DLD1 (cell line): ENCODE measurements around the gene HGFAC.

Experiments
- in situ Hi-C: cut with HindIII; loops from 2 replicates; pipeline ENCODE4 v1.10.0; 2017; ENCODE audit warnings: low sequenced_read_pairs

HGFAC gene

GRCh38 chr4:3438847-3439180, 3.0 kb upstream of the HGFAC start:
- in situ Hi-C loops: loop anchor here (25.0 kb wide), 1 partner anchor 302 kb away; no protein-coding TSS in a partner anchor

GRCh38 chr4:3439391-3439790, 2.4 kb upstream of the HGFAC start:
- in situ Hi-C loops: loop anchor here (25.0 kb wide), 1 partner anchor 302 kb away; no protein-coding TSS in a partner anchor

GRCh38 chr4:3440011-3440410, 1.8 kb upstream of the HGFAC start:
- in situ Hi-C loops: loop anchor here (25.0 kb wide), 1 partner anchor 303 kb away; no protein-coding TSS in a partner anchor

GRCh38 chr4:3440979-3441500, 728 bp upstream of the HGFAC start:
- in situ Hi-C loops: loop anchor here (25.0 kb wide), 1 partner anchor 304 kb away; no protein-coding TSS in a partner anchor

GRCh38 chr4:3442460-3442958, 741 bp downstream of the HGFAC start:
- in situ Hi-C loops: loop anchor here (25.0 kb wide), 1 partner anchor 305 kb away; no protein-coding TSS in a partner anchor

GRCh38 chr4:3442959-3443749, 1.4 kb downstream of the HGFAC start:
- in situ Hi-C loops: loop anchor here (25.0 kb wide), 1 partner anchor 306 kb away; no protein-coding TSS in a partner anchor

- in situ Hi-C loops: loop anchor here (25.0 kb wide), 1 partner anchor 307 kb away; no protein-coding TSS in a partner anchor
Measured at GRCh38 chr4:3443750-3444309, 2.1 kb downstream of the HGFAC start.

GRCh38 chr4:3444351-3445110, 2.8 kb downstream of the HGFAC start:
- in situ Hi-C loops: loop anchor here (25.0 kb wide), 1 partner anchor 307 kb away; no protein-coding TSS in a partner anchor

- in situ Hi-C loops: loop anchor here (25.0 kb wide), 1 partner anchor 308 kb away; no protein-coding TSS in a partner anchor
Measured at GRCh38 chr4:3445111-3445820, 3.5 kb downstream of the HGFAC start.

GRCh38 chr4:3445829-3446545, 4.2 kb downstream of the HGFAC start:
- in situ Hi-C loops: loop anchor here (25.0 kb wide), 1 partner anchor 309 kb away; no protein-coding TSS in a partner anchor

GRCh38 chr4:3446631-3447320, 5.0 kb downstream of the HGFAC start:
- in situ Hi-C loops: loop anchor here (25.0 kb wide), 1 partner anchor 309 kb away; no protein-coding TSS in a partner anchor

GRCh38 chr4:3447431-3448395, 5.9 kb downstream of the HGFAC start:
- in situ Hi-C loops: loop anchor here (25.0 kb wide), 1 partner anchor 310 kb away; no protein-coding TSS in a partner anchor

GRCh38 chr4:3449047-3449573, 7.3 kb downstream of the HGFAC start:
- in situ Hi-C loops: loop anchor here (25.0 kb wide), 1 partner anchor 312 kb away; no protein-coding TSS in a partner anchor

- in situ Hi-C loops: loop anchor here (25.0 kb wide), 1 partner anchor 313 kb away; no protein-coding TSS in a partner anchor
Measured at GRCh38 chr4:3449574-3450534, 8.1 kb downstream of the HGFAC start.

- in situ Hi-C loops: no loop called here
Measured at GRCh38 chr4:3450643-3451042, 8.9 kb downstream of the HGFAC start.

GRCh38 chr4:3451956-3452355, 10.2 kb downstream of the HGFAC start:
- in situ Hi-C loops: no loop called here
